HepG2 (cell line): ENCODE results near the gene DUSP22. TPM values are rescaled to one million over a fixed set of nuclear protein-coding genes. Genes with fewer than 3 reads are reported as not detected.

ENCODE experiments used
- ASH2L ChIP-seq: fragments of 300-600, 200-600 bp; sonication (generic); IDR thresholded peaks from 2 replicates; pipeline ENCODE4 v1.7.0; 2017; ENCODE audit warnings: low read depth, mild to moderate bottlenecking, moderate library complexity, mixed read lengths, low read length; ENCODE audit not compliant: insufficient read length
- DZIP1 ChIP-seq: sonication (generic); formaldehyde crosslinking; IDR thresholded peaks from 2 replicates; pipeline ENCODE4 v1.5.0; 2020; ENCODE audit warnings: mild to moderate bottlenecking, missing genetic modification reagents
- FOSL1 ChIP-seq: sonication (generic); formaldehyde crosslinking; IDR thresholded peaks from 2 replicates; pipeline ENCODE4 v1.9.0; 2021; ENCODE audit warnings: missing genetic modification reagents, borderline replicate concordance
- IRF9 ChIP-seq: sonication (generic); formaldehyde crosslinking; IDR thresholded peaks from 2 replicates; pipeline ENCODE4 v1.8.0; 2022; ENCODE audit warnings: missing genetic modification reagents, mild to moderate bottlenecking, borderline replicate concordance
- NBN ChIP-seq: fragments of 450-650 bp; conservative IDR thresholded peaks from 2 replicates; pipeline ENCODE4 v1.6.1; 2017
- PRMT3 ChIP-seq: sonication (generic); formaldehyde crosslinking; IDR thresholded peaks from 2 replicates; pipeline ENCODE4 v1.8.1; 2022; ENCODE audit warnings: low read depth, mild to moderate bottlenecking, moderate library complexity, missing genetic modification reagents, borderline replicate concordance
- U2AF1 ChIP-seq: fragments of 200-400 bp; formaldehyde crosslinking; optimal IDR thresholded peaks from 2 replicates; pipeline ENCODE3; 2017; ENCODE audit warnings: mild to moderate bottlenecking, low read depth, low read length
- XBP1 ChIP-seq: sonication (generic); formaldehyde crosslinking; IDR thresholded peaks from 2 replicates; pipeline ENCODE4 v1.5.0; 2020; ENCODE audit warnings: missing genetic modification reagents
- ZFP37 ChIP-seq: sonication (generic); formaldehyde crosslinking; IDR thresholded peaks from 2 replicates; pipeline ENCODE4 v1.4.0; 2020; ENCODE audit warnings: missing genetic modification reagents, borderline replicate concordance
- ZFP41 ChIP-seq: sonication (generic); formaldehyde crosslinking; IDR thresholded peaks from 2 replicates; pipeline ENCODE4 v1.4.0; 2020; ENCODE audit warnings: mild to moderate bottlenecking, missing genetic modification reagents, borderline replicate concordance
- ZFY ChIP-seq: sonication (generic); formaldehyde crosslinking; IDR thresholded peaks from 2 replicates; pipeline ENCODE4 v1.4.0; 2020; ENCODE audit warnings: missing genetic modification reagents
- ZKSCAN1 ChIP-seq: fragments of 150-350 bp; IDR thresholded peaks from 2 replicates; pipeline ENCODE4 v1.6.1; 2014; ENCODE audit warnings: low read length
- ZNF142 ChIP-seq: sonication (generic); formaldehyde crosslinking; IDR thresholded peaks from 2 replicates; pipeline ENCODE4 v1.4.0; 2020; ENCODE audit warnings: missing genetic modification reagents
- ZNF296 ChIP-seq: sonication (generic); formaldehyde crosslinking; conservative IDR thresholded peaks from 2 replicates; pipeline ENCODE4 v1.5.0; 2020; ENCODE audit warnings: mild to moderate bottlenecking, missing genetic modification reagents
- ZNF713 ChIP-seq: sonication (generic); formaldehyde crosslinking; IDR thresholded peaks from 2 replicates; pipeline ENCODE4 v1.4.0; 2020; ENCODE audit warnings: mild to moderate bottlenecking, missing genetic modification reagents
- ZXDC ChIP-seq: sonication (generic); formaldehyde crosslinking; IDR thresholded peaks from 2 replicates; pipeline ENCODE4 v1.5.0; 2020; ENCODE audit warnings: mild to moderate bottlenecking, missing genetic modification reagents
- polyA plus RNA-seq, 8 experiments: library from polyadenylated mRNA; depleted of rRNA in 3 of 8; stranded (reverse) in 7 of 8; unstranded in 1 of 8; fragments of >200 nt; fragmentation: Illumina TruSeq in 4 of 8; extraction: Trizol in 4 of 8; gene quantifications; 2 replicates each; pipeline versions ENCODE4 v1.2.1 to v1.2.3, GENCODE V29; 2011 to 2016; ENCODE audit warnings: low read depth in 4 of 8, missing spikeins in 1 of 8, mixed read lengths in 1 of 8; ENCODE audit not compliant: insufficient read depth in 1 of 8
- total RNA-seq, 5 experiments: library from RNA; depleted of rRNA; stranded (reverse); fragments of >200 nt; fragmentation: Illumina TruSeq; extraction: Trizol; gene quantifications; 2 replicates each; pipeline ENCODE4 v1.2.3, GENCODE V29; 2016; ENCODE audit warnings: low read depth in 1 of 5

DUSP22 gene
- total and polyA plus RNA-seq, 2 of the 13 experiments (the other 11 are each of a cell fraction or from before 2014, with no cell fraction given): 20.2 to 32.8 TPM

GRCh38 chr6:291697-292505 lies at the start of gene DUSP22 (continued):
- TF ChIP-seq ASH2L: no peak
- TF ChIP-seq XBP1 (CRISPR knock-in tag): no peak
- TF ChIP-seq FOSL1 (CRISPR knock-in tag): no peak
- TF ChIP-seq ZXDC (CRISPR knock-in tag): no peak
- peak; percentile 53; the same call in 1 of the 2 replicates for TF ChIP-seq ZFP41 (CRISPR knock-in tag)
- no peak for TF ChIP-seq NBN
- peak; percentile 31; the same call in 1 of the 2 replicates for TF ChIP-seq IRF9
- peak; percentile 82; the same call in 1 of the 2 replicates for TF ChIP-seq ZFP37 (CRISPR knock-in tag)
- TF ChIP-seq DZIP1 (CRISPR knock-in tag): no peak
- no peak for TF ChIP-seq ZNF296
- 0 out of 2 replicates have a peak, but pooled peaks have one; percentile 62 for TF ChIP-seq PRMT3
- no peak for TF ChIP-seq ZKSCAN1
- TF ChIP-seq U2AF1: no peak
- TF ChIP-seq ZNF142: peak; percentile 91
- peak; percentile 95 for TF ChIP-seq ZFY (CRISPR knock-in tag)
- no peak for TF ChIP-seq ZNF713 (CRISPR knock-in tag)
